Measurements from ENCODE around the gene PLEKHG2.
A peak's percentile ranks its signal among the peaks of the same experiment; 100 is the strongest.
"Not testable (repeated sequence)": the region's sequence is repeated elsewhere in the genome, so short reads cannot be mapped to it uniquely, and the experiment has no call there.

PLEKHG2 gene

DNA sequence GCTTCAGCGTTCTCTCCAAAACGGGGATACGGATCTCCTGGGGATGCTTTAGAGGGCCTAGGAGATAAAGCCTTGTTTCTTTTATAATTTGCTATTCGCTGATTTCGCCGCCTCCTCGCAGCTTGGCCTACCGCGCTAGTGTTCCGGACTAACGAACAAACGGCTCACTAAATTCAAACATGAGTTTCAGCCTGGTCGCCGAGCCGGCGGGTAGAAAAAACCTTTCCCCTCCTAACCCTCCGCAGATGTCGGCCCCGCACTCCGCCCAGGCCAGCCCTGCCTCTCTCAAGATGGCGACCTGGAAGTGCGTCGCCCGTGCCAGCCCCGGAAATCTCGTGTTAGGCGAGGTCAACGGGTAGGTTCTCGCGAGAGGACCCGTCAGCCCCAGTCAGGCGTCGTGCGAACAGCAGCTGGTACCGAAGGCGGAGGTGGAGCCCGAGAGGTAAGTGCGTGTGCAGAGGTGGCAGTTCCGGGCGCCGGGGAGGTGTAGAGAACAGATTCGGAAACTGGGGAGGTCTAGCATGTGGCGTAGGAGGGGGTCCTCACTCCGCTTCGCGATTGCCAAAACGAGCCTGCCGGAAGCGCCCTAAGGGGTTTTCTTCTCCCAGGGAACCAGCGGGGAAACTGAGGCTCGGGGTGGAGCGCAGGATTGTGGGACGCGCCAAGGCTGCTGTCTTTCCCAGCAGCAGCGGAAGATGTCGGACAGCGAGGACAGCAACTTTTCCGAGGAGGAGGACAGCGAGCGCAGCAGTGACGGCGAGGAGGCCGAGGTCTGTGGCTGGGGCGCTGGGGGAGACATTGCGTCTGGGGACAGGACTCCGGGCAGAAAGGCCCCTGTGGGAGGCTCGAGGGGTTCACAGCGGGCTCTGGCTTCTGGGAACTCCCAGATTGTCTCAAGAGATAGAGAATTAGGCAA, 33.0 kb downstream of the PLEKHG2 start, which contains the start of gene SUPT5H:
Gene SUPT5H, plus strand, starts transcription at position 387 of the 916 bp plus-strand sequence. Its CDS starts 309 bp downstream, at position 696.
- DNase-seq (ENCODE audit: low read depth in 2 of 2): peak; percentile 89 to 91

DNA sequence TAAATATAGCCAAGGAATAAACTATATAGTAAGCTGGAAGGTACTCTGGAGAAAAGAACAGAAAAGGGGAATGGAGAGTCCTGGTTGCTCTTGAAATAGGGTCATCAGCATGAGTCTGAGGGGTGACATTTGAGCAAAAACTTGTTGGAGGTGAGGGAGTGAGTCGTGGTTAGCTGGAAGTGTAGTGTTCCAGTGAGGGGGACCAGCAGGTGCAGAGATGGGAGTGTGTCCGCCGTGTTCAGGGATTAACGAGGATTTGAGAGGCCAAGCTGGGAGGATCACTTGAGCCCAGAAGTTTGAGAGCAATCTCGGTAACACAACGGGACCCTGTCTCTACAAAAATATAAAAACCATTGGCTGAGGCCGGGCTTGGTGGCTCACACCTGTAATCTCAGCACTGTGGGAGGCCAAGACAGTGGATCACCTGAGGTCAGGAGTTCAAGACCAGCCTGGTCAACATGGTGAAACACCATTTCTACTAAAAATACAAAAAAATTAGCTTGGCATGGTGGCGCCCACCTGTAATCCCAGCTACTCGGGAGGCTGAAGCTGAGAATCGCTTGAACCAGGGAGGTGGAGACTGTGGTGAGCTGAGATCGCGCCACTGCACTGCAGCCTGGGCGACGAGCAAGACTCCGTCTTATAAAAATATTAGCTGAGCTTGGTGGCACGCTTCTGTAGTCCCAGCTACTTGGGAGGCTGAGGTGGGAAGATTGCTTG, 34.1 kb downstream of the PLEKHG2 start:
- DNase-seq (ENCODE audit: low read depth in 2 of 2): no peak

DNA sequence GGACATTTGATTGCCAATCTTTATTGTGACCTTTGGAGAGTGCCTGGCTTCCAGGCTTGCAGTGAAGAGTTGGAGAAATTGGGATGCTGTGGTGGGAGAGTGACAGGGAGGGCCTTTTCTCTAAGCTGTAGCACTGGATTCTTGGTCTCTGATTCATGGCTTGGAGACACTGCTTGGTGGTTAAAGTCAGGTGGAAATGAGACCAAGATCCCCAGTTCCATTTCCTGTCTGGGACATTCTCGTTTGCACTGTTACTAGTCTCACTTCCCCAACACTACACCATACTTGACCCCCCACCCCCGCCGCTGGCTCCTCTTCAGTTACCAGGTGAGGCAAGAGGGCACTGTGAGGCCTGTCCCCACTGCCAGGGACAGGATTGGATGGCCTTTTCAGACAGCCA, 35.8 kb downstream of the PLEKHG2 start:
- DNase-seq (ENCODE audit: low read depth in 2 of 2): no peak

DNA sequence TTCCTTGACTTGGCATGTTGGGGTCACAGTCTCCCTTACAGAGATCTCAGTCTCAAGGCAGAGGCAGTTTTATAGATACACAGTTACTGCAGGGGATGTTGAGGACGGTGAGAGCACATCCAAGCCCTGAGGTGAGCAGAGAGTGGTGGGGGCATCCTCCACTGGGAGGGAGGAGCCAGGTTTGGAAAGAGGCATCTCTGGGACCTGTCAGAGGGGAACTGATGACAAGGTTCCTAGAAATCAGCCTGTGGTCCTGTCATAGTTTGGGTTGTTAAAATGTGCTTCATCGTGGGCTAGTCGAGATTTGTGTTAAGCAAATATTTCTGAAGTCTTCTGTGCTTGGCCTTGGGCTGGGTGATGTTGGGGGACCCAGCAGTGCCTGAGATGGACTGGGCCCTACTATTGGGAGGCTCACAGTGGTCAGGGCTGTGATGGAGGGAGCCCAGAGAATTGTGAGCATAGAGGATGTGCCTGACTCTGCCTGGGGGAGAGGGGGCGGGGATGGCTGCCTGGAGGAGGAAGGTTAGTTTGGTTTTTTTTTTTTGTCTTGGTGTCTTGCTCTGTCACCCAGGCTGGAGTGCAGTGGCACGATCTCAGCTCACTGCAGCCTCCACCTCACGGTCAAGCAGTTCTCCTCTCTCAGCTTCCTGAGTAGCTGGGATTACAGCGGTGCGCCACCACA, 36.8 kb downstream of the PLEKHG2 start:
- DNase-seq (ENCODE audit: low read depth in 2 of 2): no peak

DNA sequence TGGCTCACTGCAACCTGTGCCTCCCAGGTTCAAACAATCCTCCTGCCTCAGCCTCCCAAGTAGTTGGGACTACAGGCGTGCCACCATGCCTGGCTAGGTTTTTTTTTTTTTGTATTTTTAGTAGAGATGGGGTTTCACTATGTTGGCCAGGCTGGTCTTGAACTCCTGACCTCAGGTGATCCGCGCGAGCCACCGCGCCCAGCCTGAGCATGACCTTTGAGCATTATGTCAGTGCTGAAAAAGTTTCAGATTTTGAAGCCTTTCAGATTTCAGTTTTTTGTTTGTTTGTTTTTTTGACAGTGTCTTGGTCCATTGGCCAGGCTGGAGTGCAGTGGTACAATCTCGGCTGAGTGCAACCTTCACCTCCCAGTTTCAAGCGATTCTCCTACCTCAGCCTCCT, 38.8 kb downstream of the PLEKHG2 start:
- DNase-seq (ENCODE audit: low read depth in 2 of 2): not testable (repeated sequence)

DNA sequence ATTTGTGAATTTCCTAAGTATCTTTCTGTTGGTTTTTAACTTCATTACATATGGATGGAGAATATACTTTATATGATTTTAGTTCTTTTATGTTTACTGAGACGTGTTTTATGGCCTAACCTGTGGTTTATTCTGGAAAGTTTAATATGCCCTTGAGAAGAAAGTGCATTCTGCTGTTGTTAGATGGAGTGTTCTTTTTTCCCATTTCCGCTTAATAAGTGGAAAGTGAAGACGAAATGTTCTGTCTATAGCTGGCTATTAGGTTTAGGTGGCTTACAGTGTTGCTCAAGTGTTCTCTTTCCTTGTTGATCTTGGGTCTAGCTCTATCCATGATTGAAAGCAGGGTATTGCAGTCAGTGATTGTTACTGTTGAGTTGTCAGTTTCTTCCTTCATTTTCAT, 50.9 kb downstream of the PLEKHG2 start:
- DNase-seq (ENCODE audit: low read depth in 2 of 2): no peak

DNA sequence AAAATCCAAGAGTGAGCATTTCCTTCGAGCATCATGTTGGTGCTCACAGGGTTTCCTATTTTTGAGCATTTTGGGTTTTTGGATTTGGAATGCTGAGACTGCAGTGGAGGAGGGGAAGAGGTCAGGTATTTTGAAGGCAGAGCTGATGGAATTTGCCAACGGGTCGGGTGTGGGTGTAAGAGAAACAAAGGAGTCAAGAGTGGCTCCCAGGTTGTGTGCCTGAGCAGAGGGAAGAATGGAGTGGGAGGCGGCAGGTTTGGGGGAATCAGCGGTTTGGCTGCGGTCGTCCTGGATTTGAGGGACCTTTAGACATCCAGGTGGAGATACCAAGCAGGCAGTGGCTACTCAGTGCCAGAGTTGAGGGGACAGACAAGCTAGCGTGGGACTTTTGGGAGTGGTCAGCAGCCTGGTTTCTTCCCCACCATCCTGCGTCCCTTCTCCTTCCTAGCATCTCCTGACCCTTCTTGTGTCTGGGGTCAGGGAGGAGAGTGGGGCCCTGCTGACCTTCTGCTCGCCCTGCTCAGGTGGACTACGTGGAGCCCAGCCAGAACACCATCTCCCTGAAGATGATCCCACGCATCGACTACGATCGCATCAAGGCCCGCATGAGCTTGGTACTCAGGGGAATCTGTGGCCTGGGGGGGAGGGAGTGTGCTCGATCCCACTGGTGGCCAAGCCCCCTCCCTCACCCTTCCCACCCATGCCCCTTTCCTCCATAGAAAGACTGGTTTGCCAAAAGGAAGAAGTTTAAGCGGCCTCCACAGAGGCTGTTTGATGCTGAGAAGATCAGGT, 53.7 kb downstream of the PLEKHG2 start:
- DNase-seq (ENCODE audit: low read depth in 2 of 2): no peak

DNA sequence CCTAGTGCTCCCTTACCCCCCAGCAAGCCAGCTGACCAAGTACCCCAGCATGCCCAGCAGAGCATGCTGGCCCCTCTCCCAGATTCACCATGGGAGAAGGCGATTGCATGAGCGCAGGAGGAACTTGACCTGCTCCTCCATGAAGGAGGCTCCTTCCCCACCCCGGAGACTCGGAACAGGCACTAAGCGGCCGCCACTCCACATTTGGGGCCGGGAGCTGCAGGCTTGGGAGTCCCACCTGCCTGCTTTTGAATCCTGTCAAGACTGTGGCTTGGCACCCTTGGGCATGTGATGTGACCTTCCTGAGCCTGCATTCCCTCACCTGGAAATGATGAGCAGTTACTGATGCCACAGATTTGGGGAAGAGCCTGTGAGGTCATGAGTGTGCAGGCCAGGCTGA, 55.5 kb downstream of the PLEKHG2 start:
- DNase-seq (ENCODE audit: low read depth in 2 of 2): no peak

DNA sequence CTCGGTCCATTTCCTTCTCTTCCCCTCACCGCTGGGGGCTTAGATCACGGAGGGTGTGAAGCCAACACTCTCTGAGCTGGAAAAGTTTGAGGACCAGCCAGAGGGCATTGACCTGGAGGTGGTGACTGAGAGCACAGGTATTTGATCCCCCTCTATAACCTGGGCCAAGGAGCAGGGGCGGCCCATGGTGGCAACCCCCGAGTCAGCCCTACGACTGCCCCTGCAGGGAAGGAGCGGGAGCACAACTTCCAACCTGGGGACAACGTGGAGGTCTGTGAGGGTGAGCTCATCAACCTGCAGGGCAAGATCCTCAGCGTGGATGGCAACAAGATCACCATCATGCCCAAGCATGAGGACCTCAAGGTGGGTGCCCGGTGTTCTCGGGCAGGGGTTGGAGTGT, 56.6 kb downstream of the PLEKHG2 start:
- DNase-seq (ENCODE audit: low read depth in 2 of 2): no peak

DNA sequence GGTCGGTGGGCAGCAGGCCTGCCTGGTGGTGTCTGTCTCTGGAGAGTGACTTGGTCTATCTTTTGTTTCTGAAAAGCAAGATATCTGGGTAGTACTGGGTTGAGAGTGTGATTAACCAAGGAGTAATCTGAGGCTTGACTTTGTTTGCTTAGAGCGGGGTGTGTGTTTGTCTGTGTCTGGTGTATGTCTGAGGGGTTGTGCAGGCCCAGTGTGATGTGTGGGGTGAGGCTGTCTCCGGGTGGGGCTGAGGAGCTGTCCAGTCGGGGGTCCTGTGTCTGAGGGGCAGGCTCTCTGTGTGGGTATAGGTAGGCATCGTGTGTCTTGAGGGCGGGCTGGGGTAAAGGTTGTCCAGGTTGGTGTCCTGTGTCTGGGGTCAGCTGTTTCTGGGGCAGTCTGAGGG, 57.1 kb downstream of the PLEKHG2 start:
- DNase-seq (ENCODE audit: low read depth in 2 of 2): no peak

DNA sequence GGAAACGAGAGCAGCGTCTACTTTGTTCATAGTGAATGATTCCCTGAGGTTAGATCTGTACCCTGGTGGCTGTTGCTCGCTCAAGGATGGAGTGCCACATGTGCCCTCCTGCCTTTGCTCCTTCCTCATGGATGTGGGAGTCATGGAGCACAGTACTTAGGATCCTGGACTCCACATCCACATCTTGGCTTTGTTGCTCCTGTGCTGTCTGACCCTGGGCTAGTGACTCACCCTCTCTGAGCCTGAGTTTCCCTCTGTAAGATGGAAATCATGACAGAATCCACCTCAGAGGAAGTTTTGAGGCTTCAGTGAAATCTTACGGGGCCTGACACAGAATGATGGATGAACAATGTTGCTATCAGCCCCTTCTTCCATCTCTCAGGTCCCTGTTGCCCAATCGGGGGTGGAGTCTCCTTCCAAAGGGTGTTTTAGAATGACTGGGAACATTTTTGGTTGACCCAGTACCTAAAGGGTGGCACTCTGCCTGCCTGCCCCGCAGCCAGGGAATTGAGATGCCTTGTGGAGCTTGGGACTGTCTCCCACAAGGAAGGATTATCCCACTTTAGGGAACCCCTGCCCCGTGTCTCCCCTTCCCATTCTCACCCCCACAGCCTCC, 58.4 kb downstream of the PLEKHG2 start:
- DNase-seq (ENCODE audit: low read depth in 2 of 2): no peak

DNA sequence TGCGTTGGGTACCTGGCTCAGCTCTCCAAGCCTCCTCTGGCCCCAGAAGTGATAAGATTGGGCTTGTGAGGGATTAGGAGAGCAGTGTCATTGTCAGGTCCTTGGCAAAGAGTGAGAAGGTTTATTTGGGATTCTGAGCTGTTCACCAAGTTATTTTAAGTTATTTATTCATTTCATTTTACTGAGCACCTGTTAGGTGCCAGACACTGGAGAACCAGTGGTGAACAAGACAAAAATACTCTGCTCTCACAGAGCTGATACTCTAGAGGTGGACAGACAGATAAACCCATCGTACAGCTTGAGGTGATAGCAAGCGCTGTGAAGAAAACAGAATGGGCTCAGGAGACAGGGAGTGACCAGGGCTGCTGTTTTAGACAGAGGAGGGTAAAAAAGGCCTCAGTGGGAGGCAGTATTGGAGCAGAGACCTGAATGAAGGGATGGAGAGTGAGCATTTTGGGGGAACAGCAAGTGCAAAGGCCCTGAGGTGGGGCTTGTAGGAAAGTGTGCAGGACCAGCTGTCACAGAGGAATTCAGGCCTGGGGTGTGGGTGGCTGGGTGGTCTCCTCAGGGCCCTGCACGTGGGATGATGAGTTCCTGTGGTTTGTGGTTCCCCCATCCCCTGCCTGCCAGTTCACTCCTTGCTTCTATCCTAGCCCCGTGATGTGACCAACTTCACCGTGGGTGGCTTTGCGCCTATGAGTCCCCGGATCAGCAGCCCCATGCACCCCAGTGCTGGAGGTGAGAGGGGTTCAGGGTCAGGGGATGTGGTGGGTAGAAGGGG, 59.5 kb downstream of the PLEKHG2 start:
- no peak for DNase-seq (ENCODE audit: low read depth in 2 of 2)

DNA sequence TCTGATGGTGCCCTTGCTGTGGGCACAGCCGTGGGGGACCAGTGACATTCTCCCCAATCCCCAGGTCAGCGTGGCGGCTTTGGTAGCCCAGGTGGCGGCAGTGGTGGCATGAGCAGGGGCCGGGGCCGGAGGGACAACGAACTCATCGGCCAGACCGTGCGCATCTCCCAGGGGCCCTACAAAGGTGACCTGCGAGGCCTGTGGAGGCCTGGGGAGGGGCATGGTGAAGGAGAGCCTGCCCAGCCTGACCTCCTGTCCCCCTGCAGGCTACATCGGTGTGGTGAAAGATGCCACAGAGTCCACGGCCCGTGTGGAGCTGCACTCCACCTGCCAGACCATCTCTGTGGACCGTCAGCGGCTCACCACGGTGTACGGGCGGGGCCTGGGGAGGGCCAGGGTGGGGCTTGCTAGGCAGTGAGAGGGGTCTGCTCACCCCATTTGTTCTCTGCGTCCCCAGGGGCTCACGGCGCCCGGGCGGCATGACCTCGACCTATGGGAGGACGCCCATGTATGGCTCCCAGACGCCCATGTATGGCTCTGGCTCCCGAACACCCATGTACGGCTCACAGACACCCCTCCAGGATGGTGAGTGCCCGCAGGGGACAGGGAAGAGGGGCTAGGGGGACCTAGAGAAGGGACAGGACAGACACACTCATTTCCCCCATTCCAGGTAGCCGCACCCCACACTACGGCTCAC, 60.4 kb downstream of the PLEKHG2 start:
- DNase-seq (ENCODE audit: low read depth in 2 of 2): no peak

DNA sequence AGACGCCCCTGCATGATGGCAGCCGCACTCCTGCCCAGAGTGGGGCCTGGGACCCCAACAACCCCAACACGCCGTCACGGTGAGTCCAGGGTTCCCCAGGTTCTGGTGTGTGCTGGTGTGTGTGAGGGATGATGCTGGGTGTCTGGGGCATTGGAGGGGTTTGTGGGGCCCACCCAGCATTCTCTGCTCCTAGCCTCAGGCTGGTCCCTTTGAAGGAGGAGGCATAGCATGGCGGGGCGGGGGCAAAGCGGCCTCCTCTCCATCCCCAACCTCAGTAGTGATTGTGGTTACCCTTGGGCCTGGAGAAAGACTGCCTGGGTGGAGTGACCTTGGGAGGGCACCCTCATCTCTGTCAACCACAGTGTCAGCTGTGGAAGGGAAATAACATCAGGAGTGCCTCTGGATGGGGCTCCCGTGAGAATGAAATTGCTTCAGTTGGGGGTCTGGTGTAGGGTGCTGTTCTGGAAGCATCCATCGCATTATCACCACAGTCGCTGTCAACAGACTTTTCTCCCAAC, 61.0 kb downstream of the PLEKHG2 start:
- DNase-seq (ENCODE audit: low read depth in 2 of 2): no peak

DNA sequence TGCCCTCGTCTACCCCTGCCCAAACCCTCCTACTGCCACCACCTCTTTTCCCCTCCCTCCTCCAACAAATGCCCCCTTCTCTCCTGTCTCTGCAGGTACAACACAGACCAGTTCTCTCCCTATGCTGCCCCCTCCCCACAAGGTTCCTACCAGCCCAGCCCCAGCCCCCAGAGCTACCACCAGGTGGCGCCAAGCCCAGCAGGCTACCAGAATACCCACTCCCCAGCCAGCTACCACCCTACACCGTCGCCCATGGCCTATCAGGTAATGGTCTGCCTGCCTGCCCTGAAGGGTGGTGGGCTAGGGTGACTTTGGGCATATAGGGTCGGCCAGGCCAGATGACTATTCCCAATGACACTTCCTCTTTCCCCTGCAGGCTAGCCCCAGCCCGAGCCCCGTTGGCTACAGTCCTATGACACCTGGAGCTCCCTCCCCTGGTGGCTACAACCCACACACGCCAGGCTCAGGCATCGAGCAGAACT, 61.7 kb downstream of the PLEKHG2 start:
- peak; percentile 52 to 57 for DNase-seq (ENCODE audit: low read depth in 2 of 2)

DNA sequence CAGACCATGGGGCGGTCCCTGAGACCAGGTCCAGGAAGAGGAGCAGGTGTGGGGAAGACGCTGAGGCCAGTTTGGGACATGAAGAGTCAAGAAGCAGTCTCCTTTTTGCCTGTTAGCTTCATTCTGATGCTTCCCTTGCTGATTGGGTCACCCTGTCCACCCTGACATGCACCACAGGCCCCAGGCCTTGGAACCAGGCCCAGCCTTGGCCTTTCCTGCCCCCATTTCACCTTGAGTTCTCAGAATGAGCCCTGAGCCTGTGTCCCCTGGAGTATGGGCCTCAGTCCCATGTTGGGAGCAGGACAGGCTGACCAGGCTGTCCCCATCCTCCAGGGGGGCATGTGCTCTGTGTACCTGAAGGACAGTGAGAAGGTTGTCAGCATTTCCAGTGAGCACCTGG, 63.3 kb downstream of the PLEKHG2 start:
- no peak for DNase-seq (ENCODE audit: low read depth in 2 of 2)
